Loucy (cell line): ENCODE measurements around the gene SPDYC.

Experiments
- H2AFZ ChIP-seq: fragments of 200-600 bp; sonication (generic); 2 replicates; pipeline ENCODE4 v1.6.0; 2016; ENCODE audit warnings: antibody characterized with exemption, mild to moderate bottlenecking, low read length, moderate library complexity
- H3F3A ChIP-seq: fragments of 200-600 bp; 2 replicates; pipeline ENCODE4 v1.6.0; 2016; ENCODE audit warnings: antibody characterized with exemption, low read depth, mild to moderate bottlenecking
- H3K27me3 ChIP-seq: fragments of 200-600 bp; sonication (generic); 2 replicates; pipeline ENCODE4 v1.6.1; 2014; ENCODE audit warnings: low read length, mild to moderate bottlenecking; ENCODE audit not compliant: insufficient read depth, poor library complexity, severe bottlenecking
- H3K36me3 ChIP-seq: fragments of 200-600 bp; sonication (generic); 2 replicates; pipeline ENCODE4 v1.6.1; 2016; ENCODE audit warnings: low read length; ENCODE audit not compliant: insufficient read depth
- H3K4me1 ChIP-seq: fragments of 200-600 bp; sonication (generic); 2 replicates; pipeline ENCODE4 v1.5.1; 2014; ENCODE audit warnings: low read length, mild to moderate bottlenecking; ENCODE audit not compliant: insufficient read depth, poor library complexity, severe bottlenecking
- H3K4me2 ChIP-seq: fragments of 200-600 bp; sonication (generic); 2 replicates; pipeline ENCODE4 v1.6.0; 2014; ENCODE audit warnings: antibody characterized with exemption, low read length, low read depth, mild to moderate bottlenecking; ENCODE audit not compliant: poor library complexity, severe bottlenecking
- H3K4me3 ChIP-seq: fragments of 200-600 bp; sonication (generic); 2 replicates; pipeline ENCODE4 v1.5.1; 2014; ENCODE audit warnings: low read length, mild to moderate bottlenecking, mixed read lengths; ENCODE audit not compliant: poor library complexity, severe bottlenecking
- H3K79me2 ChIP-seq: fragments of 200-600 bp; sonication (generic); 2 replicates; pipeline ENCODE4 v1.6.1; 2014; ENCODE audit warnings: low read length; ENCODE audit not compliant: insufficient read depth
- H3K9ac ChIP-seq: fragments of 200-600 bp; sonication (generic); 2 replicates; pipeline ENCODE4 v1.6.0; 2014; ENCODE audit warnings: mild to moderate bottlenecking, low read depth, low read length, moderate library complexity; ENCODE audit not compliant: poor library complexity, severe bottlenecking
- H3K9me2 ChIP-seq: fragments of 200-600 bp; sonication (generic); replicated peaks from 2 replicates; pipeline ENCODE4 v1.6.1; 2016; ENCODE audit warnings: low read depth, low read length, mixed read lengths
- H3K9me3 ChIP-seq: fragments of 200-600 bp; sonication (generic); 2 replicates; pipeline ENCODE4 v1.6.1; 2014; ENCODE audit warnings: mild to moderate bottlenecking, antibody characterized with exemption, low read length, low read depth; ENCODE audit not compliant: insufficient read depth
- H4K20me1 ChIP-seq: fragments of 200-600 bp; sonication (generic); 2 replicates; pipeline ENCODE4 v1.6.0; 2014; ENCODE audit warnings: antibody characterized with exemption, low read length, mild to moderate bottlenecking; ENCODE audit not compliant: insufficient read depth, poor library complexity, severe bottlenecking
- CTCF ChIP-seq: fragments of 200-600 bp; sonication (generic); conservative IDR thresholded peaks from 2 replicates; pipeline ENCODE4 v1.5.1; 2014; ENCODE audit warnings: mild to moderate bottlenecking, antibody characterized with exemption, low read length
- EZH2phosphoT487 ChIP-seq: fragments of 200-600 bp; IDR thresholded peaks from 2 replicates; pipeline ENCODE4 v1.6.1; 2018; ENCODE audit warnings: antibody characterized with exemption, mild to moderate bottlenecking, moderate library complexity, borderline replicate concordance

SPDYC gene

GRCh38 chr11:65210748-65211147 is 40.7 kb downstream of the SPDYC start:
- H3K4me2 ChIP-seq: no peak overlapping the region
- H3K9me3 ChIP-seq: no peaks in the 10 kb centered on the region
- peaks cover 51% of the 10 kb centered on the region for H3K4me1 ChIP-seq
- H3K9me2 ChIP-seq: no peaks in the 10 kb centered on the region
- H3F3A ChIP-seq: peaks cover 5% of the 10 kb centered on the region; the same call in 1 of the 2 replicates
- no peak overlapping the region for H2AFZ ChIP-seq
- H3K79me2 ChIP-seq: peaks cover 17% of the 10 kb centered on the region
- no peaks in the 10 kb centered on the region for H3K27me3 ChIP-seq
- TF ChIP-seq EZH2phosphoT487 (no peak), CTCF (no peak)
- H3K36me3 ChIP-seq: peaks cover 31% of the 10 kb centered on the region; the same call in 1 of the 2 replicates
- H4K20me1 ChIP-seq: no peaks in the 10 kb centered on the region
- H3K4me3 ChIP-seq: no peak overlapping the region
- H3K9ac ChIP-seq: no peak overlapping the region

- peaks cover 5% of the 10 kb centered on the region; the same call in 1 of the 2 replicates for H3F3A ChIP-seq
- peaks cover 52% of the 10 kb centered on the region for H3K4me1 ChIP-seq
- H3K36me3 ChIP-seq: peaks cover 23% of the 10 kb centered on the region; the same call in 1 of the 2 replicates
These were observed 41.5 kb downstream of the SPDYC start for GRCh38 chr11:65211293-65212105.

GRCh38 chr11:65212226-65212801 is 42.3 kb downstream of the SPDYC start:
- Histone ChIP-seq H2AFZ (no peak overlapping the region), H3K9me3 (no peaks in the 10 kb centered on the region), H3K79me2 (peaks cover 27% of the 10 kb centered on the region), H3K4me1 (peaks cover 57% of the 10 kb centered on the region), H3F3A (peaks cover 5% of the 10 kb centered on the region; the same call in 1 of the 2 replicates), H3K36me3 (peaks cover 19% of the 10 kb centered on the region; the same call in 1 of the 2 replicates), H3K4me3 (peak overlapping the region; percentile 91), H4K20me1 (peaks cover 5% of the 10 kb centered on the region), H3K9me2 (no peaks in the 10 kb centered on the region), H3K9ac (peak overlapping the region; percentile 98), H3K27me3 (no peaks in the 10 kb centered on the region), H3K4me2 (peak overlapping the region; percentile 96)
- no peak for TF ChIP-seq CTCF
- no peak for TF ChIP-seq EZH2phosphoT487

More at GRCh38 chr11:65211293-65212105, 41.5 kb downstream of the SPDYC start:
- Histone ChIP-seq H4K20me1 (no peaks in the 10 kb centered on the region), H3K4me3 (no peak overlapping the region), H3K79me2 (peaks cover 21% of the 10 kb centered on the region), H3K4me2 (no peak overlapping the region), H3K9ac (peak overlapping the region; percentile 98), H3K9me3 (no peaks in the 10 kb centered on the region), H3K27me3 (no peaks in the 10 kb centered on the region), H3K9me2 (no peaks in the 10 kb centered on the region), H2AFZ (no peak overlapping the region)
- TF ChIP-seq CTCF (no peak), EZH2phosphoT487 (no peak)
